Neural crest cell (in vitro differentiated cells): ENCODE results near the gene OBSCN. TPM values are rescaled to one million over a fixed set of nuclear protein-coding genes. Genes with fewer than 3 reads are reported as not detected.
A peak's percentile ranks its signal among the peaks of the same experiment; 100 is the strongest.

Experiments used
- DNase-seq: peaks from one replicate; pipeline ENCODE4 v3.0.0; 2021; ENCODE audit warnings: low read depth, mixed read lengths, low spot score
- H3K27ac Mint-ChIP-seq: one replicate; pipeline ENCODE4 v1.8.0; 2021; ENCODE audit warnings: mild to moderate bottlenecking, mixed read lengths; ENCODE audit not compliant: unreplicated experiment
- H3K27me3 Mint-ChIP-seq: 2 replicates; pipeline ENCODE4 v1.8.0; 2021; ENCODE audit warnings: low read depth, mild to moderate bottlenecking, mixed read lengths
- H3K36me3 Mint-ChIP-seq: 2 replicates; pipeline ENCODE4 v1.8.0; 2021; ENCODE audit warnings: low read depth, mild to moderate bottlenecking, mixed read lengths
- H3K4me1 Mint-ChIP-seq: 2 replicates; pipeline ENCODE4 v1.8.0; 2021; ENCODE audit warnings: mixed read lengths
- H3K4me3 Mint-ChIP-seq: one replicate; pipeline ENCODE4 v1.8.0; 2021; ENCODE audit warnings: mild to moderate bottlenecking, mixed read lengths
- H3K9me3 Mint-ChIP-seq: 2 replicates; pipeline ENCODE4 v1.8.0; 2021; ENCODE audit warnings: mixed read lengths
- CTCF ChIP-seq: fragments of 200-600 bp; sonication (generic); conservative IDR thresholded peaks from 2 replicates; pipeline ENCODE4 v1.5.0; 2021; ENCODE audit warnings: antibody characterized with exemption, mild to moderate bottlenecking
- total RNA-seq: library from RNA; stranded (reverse); gene quantifications from 2 replicates; pipeline ENCODE4 v1.2.1, GENCODE V29; 2021

OBSCN gene
- total RNA-seq, 1 donor from 2014 or later: 40.1 TPM

GRCh38 chr1:228190778-228191177, 17.1 kb upstream of the OBSCN start:
- peaks cover 14% of the 10 kb centered on the region for H3K4me1 Mint-ChIP-seq
- no peak overlapping the region for H3K4me3 Mint-ChIP-seq
- DNase-seq: no peak
- no peaks in the 10 kb centered on the region for H3K27me3 Mint-ChIP-seq
- H3K36me3 Mint-ChIP-seq: peaks cover 8% of the 10 kb centered on the region
- TF ChIP-seq CTCF: no peak
- no peak overlapping the region for H3K27ac Mint-ChIP-seq
- H3K9me3 Mint-ChIP-seq: peaks cover 6% of the 10 kb centered on the region

GRCh38 chr1:228194436-228194835, 13.4 kb upstream of the OBSCN start:
- Mint-ChIP-seq H3K9me3 (peaks cover 15% of the 10 kb centered on the region), H3K27me3 (no peaks in the 10 kb centered on the region), H3K36me3 (peaks cover 20% of the 10 kb centered on the region), H3K4me1 (peaks cover 14% of the 10 kb centered on the region), H3K27ac (no peak overlapping the region), H3K4me3 (no peak overlapping the region)
- no peak for DNase-seq
- TF ChIP-seq CTCF: no peak

- no peak for DNase-seq
- Mint-ChIP-seq H3K9me3 (peaks cover 18% of the 10 kb centered on the region), H3K27ac (no peak overlapping the region)
Observed at GRCh38 chr1:228194921-228195812, 12.7 kb upstream of the OBSCN start.

GRCh38 chr1:228197555-228198147, 10.2 kb upstream of the OBSCN start:
- H3K9me3 Mint-ChIP-seq: peaks cover 18% of the 10 kb centered on the region
- no peak overlapping the region for H3K4me3 Mint-ChIP-seq
- H3K27me3 Mint-ChIP-seq: no peaks in the 10 kb centered on the region
- peaks cover 14% of the 10 kb centered on the region for H3K4me1 Mint-ChIP-seq
- peaks cover 33% of the 10 kb centered on the region for H3K36me3 Mint-ChIP-seq
- no peak for TF ChIP-seq CTCF
- no peak overlapping the region for H3K27ac Mint-ChIP-seq
- no peak for DNase-seq

More at GRCh38 chr1:228194921-228195812, 12.7 kb upstream of the OBSCN start:
- Mint-ChIP-seq H3K4me3 (no peak overlapping the region), H3K4me1 (peaks cover 14% of the 10 kb centered on the region), H3K27me3 (no peaks in the 10 kb centered on the region), H3K36me3 (peaks cover 23% of the 10 kb centered on the region)
- TF ChIP-seq CTCF: no peak

- Mint-ChIP-seq H3K4me1 (peaks cover 12% of the 10 kb centered on the region), H3K27ac (no peak overlapping the region), H3K9me3 (peaks cover 18% of the 10 kb centered on the region), H3K4me3 (no peak overlapping the region), H3K36me3 (peaks cover 33% of the 10 kb centered on the region), H3K27me3 (no peaks in the 10 kb centered on the region)
- no peak for DNase-seq
- peak; percentile 2 for TF ChIP-seq CTCF
Observed at GRCh38 chr1:228198977-228199590, 8.8 kb upstream of the OBSCN start.
